Kidney epithelial cell (primary cell): ENCODE results near the gene MINDY2. TPM values are rescaled to one million over a fixed set of nuclear protein-coding genes. Genes with fewer than 3 reads are reported as not detected.
"Not testable (repeated sequence)": the region's sequence is repeated elsewhere in the genome, so short reads cannot be mapped to it uniquely, and the experiment has no call there.

Experiments used
- DNase-seq: peaks from one replicate; pipeline ENCODE4 v3.0.0-alpha.2; 2010; ENCODE audit warnings: low read depth
- H3K27me3 ChIP-seq: 2 replicates; pipeline ENCODE4 v1.6.0; 2011; ENCODE audit warnings: low read length; ENCODE audit not compliant: control insufficient read depth, insufficient read depth
- H3K36me3 ChIP-seq: 2 replicates; pipeline ENCODE4 v1.5.1; 2011; ENCODE audit warnings: low read length; ENCODE audit not compliant: control insufficient read depth, insufficient read depth
- H3K4me3 ChIP-seq: 2 replicates; pipeline ENCODE4 v1.5.1; 2011; ENCODE audit warnings: low read depth, mild to moderate bottlenecking, control low read depth, low read length
- total RNA-seq: library from RNA; depleted of rRNA; stranded (reverse); fragments of >200 nt; gene quantifications from 2 replicates; pipeline ENCODE4 v1.2.3, GENCODE V29; 2015
- TF ChIP-seq, protein P1 (sequence below): IDR thresholded peaks from 2 replicates; pipeline ENCODE4 v1.5.1; 2011; ENCODE audit warnings: mild to moderate bottlenecking, moderate library complexity, low read length, control low read depth, inconsistent platforms; ENCODE audit not compliant: insufficient read depth, poor library complexity, severe bottlenecking

The MINDY2 gene
- total RNA-seq, 1 donor from 2014 or later: 25.7 TPM

DNA sequence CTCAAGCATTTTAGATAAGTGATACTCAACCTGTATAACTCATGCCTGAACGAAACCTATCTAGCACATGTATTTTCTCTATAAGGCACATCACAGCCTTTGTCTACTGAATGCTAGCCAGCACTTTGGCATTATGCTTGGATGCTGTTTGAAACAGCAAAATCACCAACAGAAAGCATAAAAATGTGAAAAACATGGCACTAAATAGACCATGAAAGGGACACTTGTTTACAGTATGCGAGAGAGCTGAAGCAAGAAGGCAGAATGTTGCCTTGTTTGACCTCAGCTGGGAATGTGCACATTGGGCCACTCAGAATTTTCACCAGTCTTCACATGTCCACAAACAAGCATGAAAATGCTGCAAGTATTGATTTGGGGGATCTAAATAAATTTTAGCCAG, 59.5 kb downstream of the MINDY2 start:
- TF ChIP-seq, protein P1, sequence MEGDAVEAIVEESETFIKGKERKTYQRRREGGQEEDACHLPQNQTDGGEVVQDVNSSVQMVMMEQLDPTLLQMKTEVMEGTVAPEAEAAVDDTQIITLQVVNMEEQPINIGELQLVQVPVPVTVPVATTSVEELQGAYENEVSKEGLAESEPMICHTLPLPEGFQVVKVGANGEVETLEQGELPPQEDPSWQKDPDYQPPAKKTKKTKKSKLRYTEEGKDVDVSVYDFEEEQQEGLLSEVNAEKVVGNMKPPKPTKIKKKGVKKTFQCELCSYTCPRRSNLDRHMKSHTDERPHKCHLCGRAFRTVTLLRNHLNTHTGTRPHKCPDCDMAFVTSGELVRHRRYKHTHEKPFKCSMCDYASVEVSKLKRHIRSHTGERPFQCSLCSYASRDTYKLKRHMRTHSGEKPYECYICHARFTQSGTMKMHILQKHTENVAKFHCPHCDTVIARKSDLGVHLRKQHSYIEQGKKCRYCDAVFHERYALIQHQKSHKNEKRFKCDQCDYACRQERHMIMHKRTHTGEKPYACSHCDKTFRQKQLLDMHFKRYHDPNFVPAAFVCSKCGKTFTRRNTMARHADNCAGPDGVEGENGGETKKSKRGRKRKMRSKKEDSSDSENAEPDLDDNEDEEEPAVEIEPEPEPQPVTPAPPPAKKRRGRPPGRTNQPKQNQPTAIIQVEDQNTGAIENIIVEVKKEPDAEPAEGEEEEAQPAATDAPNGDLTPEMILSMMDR: no peak
- Histone ChIP-seq H3K27me3 (no peaks in the 10 kb centered on the region), H3K4me3 (no peak overlapping the region), H3K36me3 (no peaks in the 10 kb centered on the region)
- no peak for DNase-seq

DNA sequence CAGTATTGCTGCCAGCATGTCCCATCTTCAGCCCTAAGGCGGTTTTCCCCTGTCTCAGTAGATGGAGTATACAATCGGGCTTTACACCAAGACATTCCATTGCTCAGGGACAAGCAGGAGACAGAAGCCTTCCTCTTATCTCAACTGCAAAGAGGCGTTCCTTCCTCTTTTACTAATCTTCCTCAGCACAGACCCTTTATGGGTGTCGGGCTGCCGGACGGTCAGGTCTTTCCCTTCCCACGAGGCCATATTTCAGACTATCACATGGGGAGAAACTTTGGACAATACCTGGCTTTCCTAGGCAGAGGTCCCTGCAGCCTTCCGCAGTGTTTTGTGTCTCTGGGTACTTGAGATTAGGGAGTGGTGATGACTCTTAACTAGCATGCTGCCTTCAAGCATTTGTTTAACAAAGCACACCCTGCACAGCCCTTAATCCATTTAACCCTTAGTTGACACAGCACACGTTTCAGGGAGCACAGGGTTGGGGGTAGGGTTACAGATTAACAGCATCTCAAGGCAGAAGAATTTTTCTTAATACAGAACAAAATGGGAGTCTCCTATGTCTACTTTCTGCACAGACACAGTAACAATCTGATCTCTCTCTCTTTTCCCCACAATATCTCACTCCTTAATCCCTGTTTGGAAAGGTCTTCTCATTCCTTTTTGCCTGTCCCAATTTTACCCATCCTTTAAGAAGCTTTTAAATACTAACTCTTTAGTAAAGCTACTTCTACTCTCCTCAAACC, 62.8 kb downstream of the MINDY2 start:
- H3K36me3 ChIP-seq, H3K27me3 ChIP-seq, H3K4me3 ChIP-seq, DNase-seq: not testable (repeated sequence)

DNA sequence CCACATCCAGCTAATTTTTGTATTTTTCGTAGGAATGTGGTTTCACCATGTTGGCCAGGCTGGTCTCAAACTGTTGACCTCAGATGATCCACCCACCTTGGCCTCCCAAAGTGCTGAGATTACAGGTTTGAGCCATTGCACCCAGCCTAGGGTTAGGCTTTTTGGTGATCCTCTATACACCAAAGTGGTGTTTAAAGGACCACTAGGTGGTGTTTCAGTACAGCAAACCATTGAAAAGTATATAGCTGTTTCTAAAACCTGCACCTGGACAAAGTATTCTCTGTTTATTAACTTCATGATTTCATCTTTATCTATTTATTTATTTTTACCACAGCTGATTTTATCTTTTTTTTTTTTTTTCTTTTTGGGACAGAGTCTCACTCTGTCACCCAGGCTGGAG, 68.4 kb downstream of the MINDY2 start:
- Histone ChIP-seq H3K36me3 (no peaks in the 10 kb centered on the region), H3K4me3 (no peak overlapping the region), H3K27me3 (no peaks in the 10 kb centered on the region)
- no peak for DNase-seq
- TF ChIP-seq, protein P1: no peak

DNA sequence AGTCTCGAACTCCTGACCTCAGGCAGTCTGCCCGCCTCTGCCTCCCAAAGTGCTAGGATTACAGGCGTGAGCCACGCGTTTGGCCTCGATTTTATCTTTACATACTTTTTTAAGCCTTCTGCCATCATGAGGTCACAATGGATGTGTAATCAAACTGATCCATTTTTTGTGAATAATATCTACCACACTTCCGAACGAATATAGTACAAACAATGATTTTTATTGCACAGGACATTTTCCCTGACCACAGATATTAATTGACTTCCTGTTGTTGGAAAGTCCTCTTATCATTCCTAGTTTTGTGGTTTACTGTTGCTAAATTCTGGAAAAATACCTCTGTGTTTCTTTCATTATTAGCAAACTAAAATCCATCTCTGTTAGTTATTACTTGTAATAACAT, 68.9 kb downstream of the MINDY2 start:
- no peak overlapping the region for H3K4me3 ChIP-seq
- H3K27me3 ChIP-seq: no peaks in the 10 kb centered on the region
- no peaks in the 10 kb centered on the region for H3K36me3 ChIP-seq
- DNase-seq: no peak
- TF ChIP-seq, protein P1: no peak

DNA sequence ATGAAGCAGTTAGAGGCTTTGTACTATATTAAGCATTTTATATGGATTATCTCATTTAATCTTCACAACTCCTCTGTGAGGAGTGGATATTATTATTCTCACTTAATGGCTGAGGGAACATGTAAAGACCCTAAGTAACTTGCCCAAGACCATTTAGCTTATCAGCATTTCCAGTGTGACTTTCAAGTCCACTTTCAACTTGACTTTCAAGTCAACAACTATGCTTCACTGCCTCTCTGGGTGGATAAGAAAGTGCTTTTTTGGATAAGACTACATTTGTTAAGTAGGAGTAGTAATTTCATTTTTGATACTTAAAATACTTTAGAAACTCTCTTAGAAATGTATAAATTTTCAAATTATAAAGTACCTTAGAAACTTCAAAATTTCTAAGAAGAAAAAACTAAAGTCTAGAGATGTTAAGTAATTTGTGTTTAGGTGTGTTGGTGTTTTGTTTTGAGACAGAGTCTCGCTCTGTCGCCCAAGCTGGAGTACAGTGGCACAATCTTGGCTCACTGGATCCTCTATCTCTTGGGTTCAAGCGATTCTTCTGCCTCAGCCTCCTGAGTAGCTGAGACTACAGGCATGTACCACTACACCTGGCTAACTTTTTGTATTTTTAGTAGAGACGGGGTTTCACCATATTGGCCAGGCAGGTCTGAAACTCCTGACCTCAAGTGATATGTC, 71.8 kb downstream of the MINDY2 start:
- no peak for DNase-seq
- Histone ChIP-seq H3K27me3 (no peaks in the 10 kb centered on the region), H3K36me3 (no peaks in the 10 kb centered on the region), H3K4me3 (no peak overlapping the region)
- TF ChIP-seq, protein P1: no peak

DNA sequence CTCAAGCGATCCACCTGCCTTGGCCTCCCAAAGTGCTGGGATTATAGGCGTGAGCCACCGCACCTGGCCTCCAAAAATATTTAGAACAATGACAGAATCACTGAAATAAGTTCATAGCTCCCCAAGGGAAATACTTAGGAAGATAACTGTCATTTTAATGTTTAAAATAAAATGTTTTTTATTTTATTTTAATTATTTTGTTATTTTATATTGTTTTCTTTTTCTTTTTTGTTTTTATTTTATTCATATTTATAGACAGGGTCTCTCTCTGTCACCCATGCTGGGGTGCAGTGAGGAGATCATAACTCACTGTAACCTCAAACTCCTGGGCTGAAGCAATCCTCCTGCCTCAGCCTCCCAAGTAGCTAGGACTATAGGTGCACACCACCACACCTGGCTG, 80.1 kb downstream of the MINDY2 start:
- H3K36me3 ChIP-seq: not testable (repeated sequence)

DNA sequence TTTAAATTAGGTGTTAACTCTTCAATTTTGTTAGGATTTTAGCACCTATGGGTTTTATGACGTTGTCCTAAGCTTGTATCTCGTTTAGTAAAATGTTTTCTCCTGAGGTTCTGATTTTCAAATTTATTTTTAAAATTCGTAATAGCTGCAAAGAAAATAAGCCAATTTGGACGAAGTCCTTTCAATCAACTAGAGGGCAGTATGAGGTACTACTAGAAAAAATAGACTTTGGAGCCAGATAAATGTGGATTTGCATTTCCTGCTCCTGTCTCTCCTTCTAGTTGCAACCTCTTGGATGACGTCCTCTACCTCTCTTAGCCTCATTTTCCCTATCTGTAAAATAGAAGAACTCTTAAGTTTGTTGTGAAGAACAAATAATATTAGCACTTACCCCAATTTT, 81.2 kb downstream of the MINDY2 start:
- Histone ChIP-seq H3K27me3 (no peaks in the 10 kb centered on the region), H3K36me3 (no peaks in the 10 kb centered on the region), H3K4me3 (no peak overlapping the region)
- TF ChIP-seq, protein P1: no peak
- DNase-seq: no peak

More for the DNA sequence above, 80.1 kb downstream of the MINDY2 start:
- H3K27me3 ChIP-seq, DNase-seq, H3K4me3 ChIP-seq: not testable (repeated sequence)
